Measurements from ENCODE around the gene TTC29.
"Not testable (repeated sequence)": the region's sequence is repeated elsewhere in the genome, so short reads cannot be mapped to it uniquely, and the experiment has no call there.

TTC29 gene

GRCh38 chr4:146855761-146856160 is 89.9 kb downstream of the TTC29 start:
- no peak for DNase-seq (ENCODE audit: low read depth in 2 of 2)

- DNase-seq (ENCODE audit: low read depth in 2 of 2) = no peak
Observed at GRCh38 chr4:146852360-146852759, 93.3 kb downstream of the TTC29 start.

- no peak for DNase-seq (ENCODE audit: low read depth in 2 of 2)
Observed at GRCh38 chr4:146847345-146847744, 98.3 kb downstream of the TTC29 start.

GRCh38 chr4:146846882-146847281 is 98.8 kb downstream of the TTC29 start:
- no peak for DNase-seq (ENCODE audit: low read depth in 2 of 2)

- no peak for DNase-seq (ENCODE audit: low read depth in 2 of 2)
Observed at GRCh38 chr4:146844761-146845160, 100.9 kb downstream of the TTC29 start.

- no peak for DNase-seq (ENCODE audit: low read depth in 2 of 2)
Observed at GRCh38 chr4:146842876-146843275, 102.8 kb downstream of the TTC29 start.

GRCh38 chr4:146840731-146841130 is 104.9 kb downstream of the TTC29 start:
- no peak for DNase-seq (ENCODE audit: low read depth in 2 of 2)

GRCh38 chr4:146835096-146835495 is 110.6 kb downstream of the TTC29 start:
- no peak for DNase-seq (ENCODE audit: low read depth in 2 of 2)

GRCh38 chr4:146834263-146835034 is 111.2 kb downstream of the TTC29 start:
- no peak for DNase-seq (ENCODE audit: low read depth in 2 of 2)

- DNase-seq (ENCODE audit: low read depth in 2 of 2) = no peak
Observed at GRCh38 chr4:146833530-146833929, 112.1 kb downstream of the TTC29 start.

GRCh38 chr4:146822980-146823379 is 122.7 kb downstream of the TTC29 start:
- not testable (repeated sequence) for DNase-seq (ENCODE audit: low read depth in 2 of 2)

- no peak for DNase-seq (ENCODE audit: low read depth in 2 of 2)
Observed at GRCh38 chr4:146814750-146815149, 130.9 kb downstream of the TTC29 start.

GRCh38 chr4:146795711-146796110 is 150.0 kb downstream of the TTC29 start:
- DNase-seq (ENCODE audit: low read depth in 2 of 2) = no peak

GRCh38 chr4:146793727-146794126 is 151.9 kb downstream of the TTC29 start:
- DNase-seq (ENCODE audit: low read depth in 2 of 2) = no peak

- no peak for DNase-seq (ENCODE audit: low read depth in 2 of 2)
Observed at GRCh38 chr4:146791439-146791838, 154.2 kb downstream of the TTC29 start.

- DNase-seq (ENCODE audit: low read depth in 2 of 2) = no peak
Observed at GRCh38 chr4:146790515-146790914, 155.1 kb downstream of the TTC29 start.

GRCh38 chr4:146787731-146788130 is 157.9 kb downstream of the TTC29 start:
- no peak for DNase-seq (ENCODE audit: low read depth in 2 of 2)

- DNase-seq (ENCODE audit: low read depth in 2 of 2) = no peak
Observed at GRCh38 chr4:146776691-146777090, 169.0 kb downstream of the TTC29 start.

- DNase-seq (ENCODE audit: low read depth in 2 of 2) = no peak
Observed at GRCh38 chr4:146763560-146763959, 182.1 kb downstream of the TTC29 start.

- DNase-seq (ENCODE audit: low read depth in 2 of 2) = no peak
Observed at GRCh38 chr4:146762016-146762415, 183.6 kb downstream of the TTC29 start.

GRCh38 chr4:146742416-146742815 is 203.2 kb downstream of the TTC29 start:
- no peak for DNase-seq (ENCODE audit: low read depth in 2 of 2)

- DNase-seq (ENCODE audit: low read depth in 2 of 2) = no peak
Observed at GRCh38 chr4:146739182-146739581, 206.5 kb downstream of the TTC29 start.

GRCh38 chr4:146723519-146723918 is 222.1 kb downstream of the TTC29 start:
- DNase-seq (ENCODE audit: low read depth in 2 of 2) = not testable (repeated sequence)

- DNase-seq (ENCODE audit: low read depth in 2 of 2) = no peak
Observed at GRCh38 chr4:146709956-146710355, 235.7 kb downstream of the TTC29 start.

Data from stimulated activated CD8-positive, alpha-beta memory T cell treated with anti-CD3 and anti-CD28 coated beads, Interleukin-7, amount 100 ng/mL, for 4 hours (primary cell).